Liver (tissue), 9 donors: Measurements from ENCODE around the gene ACIN1. TPM values are rescaled to one million over a fixed set of nuclear protein-coding genes. Genes with fewer than 3 reads are reported as not detected.
A peak's percentile ranks its signal among the peaks of the same experiment; 100 is the strongest.

ENCODE experiments used
- DNase-seq: peaks from one replicate; pipeline ENCODE4 v3.0.0-alpha.2; 2017; ENCODE audit warnings: low spot score
- H3K27ac ChIP-seq, 2 donors: one replicate each; pipeline ENCODE4 v1.7.0; 2013; ENCODE audit warnings: inconsistent platforms in 2 of 2, low read length in 2 of 2, control low read depth in 1 of 2, low read depth in 1 of 2, mild to moderate bottlenecking in 1 of 2
- H3K27me3 ChIP-seq, 4 donors: one replicate each; pipeline versions ENCODE4 v1.6.1 to v1.7.0; 2013; ENCODE audit warnings: low read length in 3 of 4, inconsistent platforms in 1 of 4, mild to moderate bottlenecking in 1 of 4, moderate library complexity in 1 of 4; ENCODE audit not compliant: control insufficient read depth in 4 of 4, insufficient read depth in 4 of 4
- H3K36me3 ChIP-seq, 4 donors: one replicate each; pipeline versions ENCODE4 v1.6.1 to v1.7.0; 2013; ENCODE audit warnings: low read length in 3 of 4, mild to moderate bottlenecking in 3 of 4, low read depth in 1 of 4, moderate library complexity in 1 of 4; ENCODE audit not compliant: control insufficient read depth in 4 of 4, insufficient read depth in 3 of 4
- H3K4me1 ChIP-seq, 4 donors: one replicate each; pipeline versions ENCODE4 v1.6.1 to v1.7.0; 2013; ENCODE audit warnings: low read length in 3 of 4, mild to moderate bottlenecking in 3 of 4, moderate library complexity in 1 of 4; ENCODE audit not compliant: control insufficient read depth in 4 of 4, insufficient read depth in 4 of 4
- H3K4me3 ChIP-seq, 3 donors: one replicate each; pipeline versions ENCODE4 v1.6.1 to v1.7.0; 2013; ENCODE audit warnings: low read length in 3 of 3, control low read depth in 1 of 3, low read depth in 1 of 3, mild to moderate bottlenecking in 1 of 3
- H3K9ac ChIP-seq, 2 donors: one replicate each; pipeline ENCODE4 v1.7.0; 2013; ENCODE audit warnings: low read length in 2 of 2, mild to moderate bottlenecking in 2 of 2, moderate library complexity in 2 of 2, control low read depth in 1 of 2, low read depth in 1 of 2
- H3K9me3 ChIP-seq, 4 donors: one replicate each; pipeline versions ENCODE4 v1.6.1 to v1.7.0; 2013; ENCODE audit warnings: low read length in 3 of 4; ENCODE audit not compliant: control insufficient read depth in 4 of 4
- CTCF ChIP-seq: fragments of 150-350 bp; IDR thresholded peaks from 2 replicates; pipeline ENCODE4 v1.5.1; 2017; ENCODE audit warnings: improper control_type of control experiment, low read depth, low read length; ENCODE audit not compliant: missing input control
- HNF4A ChIP-seq, 2 donors: conservative IDR thresholded peaks; 2 replicates each; pipeline ENCODE4 v1.6.1; 2016; ENCODE audit warnings: antibody characterized with exemption in 2 of 2, mild to moderate bottlenecking in 2 of 2
- JUND ChIP-seq, 2 donors: IDR thresholded peaks; 2 replicates each; pipeline ENCODE4 v1.6.1; 2016; ENCODE audit warnings: antibody characterized with exemption in 2 of 2
- NR2F2 ChIP-seq: IDR thresholded peaks from 2 replicates; pipeline ENCODE4 v1.6.1; 2016; ENCODE audit warnings: antibody characterized with exemption
- REST ChIP-seq: IDR thresholded peaks from 2 replicates; pipeline ENCODE4 v1.6.1; 2016; ENCODE audit warnings: antibody characterized with exemption, mild to moderate bottlenecking
- RXRA ChIP-seq, 2 donors: IDR thresholded peaks; 2 replicates each; pipeline ENCODE4 v1.6.1; 2017 to 2018; ENCODE audit warnings: antibody characterized with exemption in 2 of 2, mild to moderate bottlenecking in 1 of 2
- SP1 ChIP-seq: IDR thresholded peaks from 2 replicates; pipeline ENCODE4 v1.6.1; 2018; ENCODE audit warnings: antibody characterized with exemption, mild to moderate bottlenecking
- ZBTB33 ChIP-seq: IDR thresholded peaks from 2 replicates; pipeline ENCODE4 v1.6.1; 2016; ENCODE audit warnings: antibody characterized with exemption
- WGBS: extraction: QIAGEN DNeasy Blood & Tissue Kit; methylation state at CpG from one replicate; pipeline ENCODE4 v1.1.7; 2013; 5-methylcytosine and 5-hydroxymethylcytosine counted together
- polyA plus RNA-seq, 2 donors: library from polyadenylated mRNA; stranded (reverse) in 1 of 2; unstranded in 1 of 2; fragments of 200-250 nt in 1 of 2; fragments of >200 nt in 1 of 2; fragmentation: Nextera tagmentation in 1 of 2; extraction: Ambion mirVana in 1 of 2; gene quantifications; one replicate each; pipeline versions ENCODE4 v1.2.1 to v1.2.3, GENCODE V29; 2013 to 2015
- total RNA-seq, 2 donors: library from RNA; depleted of rRNA; stranded (reverse); fragments of >200 nt; gene quantifications; one replicate each; pipeline ENCODE4 v1.2.3, GENCODE V29; 2014
- TF ChIP-seq, protein P1 (sequence below): IDR thresholded peaks from 2 replicates; pipeline ENCODE4 v1.6.1; 2016; ENCODE audit warnings: antibody characterized with exemption
- donor health status: healthy.
- donor health status: healthy.
- donor health status: healthy.
- donor health status: healthy.
- donor health status: healthy.

Gene ACIN1
- total and polyA plus RNA-seq, 4 donors = 8.1 to 50.6 (median 37.1) TPM

DNA sequence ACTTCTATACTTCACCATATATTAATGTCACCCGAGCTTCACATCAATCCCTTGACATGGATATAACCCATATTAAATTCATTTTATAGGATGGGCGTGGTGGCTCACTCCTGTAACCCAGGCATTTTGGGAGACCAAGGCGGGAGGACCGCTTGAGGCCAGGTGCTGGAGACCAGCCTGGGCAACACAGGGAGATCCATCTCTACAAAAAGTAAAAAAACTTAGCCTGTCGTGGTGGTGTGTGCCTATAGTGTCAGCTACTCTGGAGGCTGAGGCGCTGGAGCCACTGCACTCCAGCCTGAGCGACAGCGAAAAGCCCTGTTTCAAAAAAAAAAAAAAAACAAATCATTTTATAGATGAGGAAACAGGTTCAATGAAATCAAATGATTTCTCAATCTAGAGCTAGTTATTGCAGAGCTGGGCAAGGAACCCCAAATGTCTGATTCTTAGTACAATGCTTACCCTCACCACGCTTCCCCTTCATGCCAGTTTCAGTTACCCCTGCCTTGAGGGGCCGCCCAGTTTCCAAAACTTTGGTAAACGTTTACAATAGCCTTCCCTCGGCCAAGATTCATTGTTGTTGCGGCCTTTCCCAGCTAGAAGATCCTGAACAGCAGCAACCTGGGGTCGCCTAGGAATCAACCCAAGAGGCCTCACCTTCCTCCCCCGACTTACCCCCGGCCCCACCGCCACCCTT lies 61.0 kb downstream of the ACIN1 start:
- H3K4me1 ChIP-seq = peaks cover 5 to 12% (median 8%) of the 10 kb centered on the region in 4 donors

GRCh38 chr14:23033251-23033727 lies 61.6 kb downstream of the ACIN1 start:
- peaks cover 5 to 13% (median 9%) of the 10 kb centered on the region in 4 donors for H3K4me1 ChIP-seq

More for the DNA sequence above, 61.0 kb downstream of the ACIN1 start:
- Histone ChIP-seq H3K4me3 (peak overlapping the region; percentile 78 to 91 (median 83)), H3K27ac (peak overlapping the region; percentile 91 to 95), H3K27me3 (no peaks in the 10 kb centered on the region), H3K36me3 (peaks cover 6 to 19% (median 16%) of the 10 kb centered on the region in 4 donors), H3K9ac (peak overlapping the region; percentile 81 to 94), H3K9me3 (no peaks in the 10 kb centered on the region)
- 41% methylated on average over 17 of the region's 17 CpGs for WGBS
- TF ChIP-seq JUND (IDR thresholded peaks at IDR 0.05) = no peak
- TF ChIP-seq SP1 = no peak
- no peak for DNase-seq

More at GRCh38 chr14:23033251-23033727, 61.6 kb downstream of the ACIN1 start:
- H3K4me3 ChIP-seq = no peak overlapping the region
- no peaks in the 10 kb centered on the region for H3K27me3 ChIP-seq
- no peak overlapping the region for H3K27ac ChIP-seq
- no peak overlapping the region for H3K9ac ChIP-seq
- 94% methylated on average over 10 of the region's 10 CpGs for WGBS
- no peaks in the 10 kb centered on the region for H3K9me3 ChIP-seq
- peak; percentile 32 for DNase-seq
- peaks cover 6 to 22% (median 19%) of the 10 kb centered on the region in 4 donors for H3K36me3 ChIP-seq
- TF ChIP-seq HNF4A (conservative IDR thresholded peaks at IDR 0.05) (no peak), NR2F2 (no peak), CTCF (no peak), REST (no peak), RXRA (IDR thresholded peaks at IDR 0.05) (no peak), ZBTB33 (no peak)
- TF ChIP-seq, protein P1, sequence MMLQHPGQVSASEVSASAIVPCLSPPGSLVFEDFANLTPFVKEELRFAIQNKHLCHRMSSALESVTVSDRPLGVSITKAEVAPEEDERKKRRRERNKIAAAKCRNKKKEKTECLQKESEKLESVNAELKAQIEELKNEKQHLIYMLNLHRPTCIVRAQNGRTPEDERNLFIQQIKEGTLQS = no peak
